T-helper 1 cell treated with Interleukin-12 subunit alpha and Interleukin-12 subunit beta and Interleukin-4 antibody, amounts not matched to agents 30 ng/mL and 1 ng/mL, for 36 hours (primary cell): Measurements from ENCODE around the gene MYO7B. TPM values are rescaled to one million over a fixed set of nuclear protein-coding genes. Genes with fewer than 3 reads are reported as not detected.

Experiments
- intact Hi-C: fragments of 100-400 bp; cut with micrococcal nuclease; formaldehyde crosslinking; loops from one replicate; pipeline ENCODE4 v1.15.1; 2024
- total RNA-seq: library from RNA; stranded (reverse); gene quantifications from 2 replicates; pipeline ENCODE4 v1.2.3, GENCODE V29; 2022

Gene MYO7B
- total RNA-seq, 1 donor from 2014 or later = 0.54 TPM

- intact Hi-C loops = no loop called here
Observed at GRCh38 chr2:127586136-127586535, 50.7 kb downstream of the MYO7B start.

GRCh38 chr2:127586746-127587295, 51.3 kb downstream of the MYO7B start:
- intact Hi-C loops = no loop called here

- intact Hi-C loops = no loop called here
Observed at GRCh38 chr2:127588241-127588640, 52.8 kb downstream of the MYO7B start.

GRCh38 chr2:127589358-127589757, 53.9 kb downstream of the MYO7B start:
- intact Hi-C loops = no loop called here

GRCh38 chr2:127589841-127590240, 54.4 kb downstream of the MYO7B start:
- intact Hi-C loops = loop anchor here (2.0 to 10.0 kb wide), 3 partner anchors 113 to 645 kb away; no protein-coding TSS in a partner anchor

GRCh38 chr2:127590386-127591190, 55.1 kb downstream of the MYO7B start:
- intact Hi-C loops = loop anchor here (1.0 to 10.0 kb wide), 4 partner anchors 59 to 644 kb away; no protein-coding TSS in a partner anchor

- intact Hi-C loops = loop anchor here (1.0 to 10.0 kb wide), 4 partner anchors 58 to 643 kb away; no protein-coding TSS in a partner anchor
Observed at GRCh38 chr2:127591221-127591923, 55.9 kb downstream of the MYO7B start.

GRCh38 chr2:127592761-127593227, 57.3 kb downstream of the MYO7B start:
- intact Hi-C loops = loop anchor here (10.0 kb wide), 2 partner anchors 282 to 642 kb away; no protein-coding TSS in a partner anchor

- intact Hi-C loops = loop anchor here (10.0 kb wide), 2 partner anchors 281 to 641 kb away; no protein-coding TSS in a partner anchor
Observed at GRCh38 chr2:127593228-127594115, 58.0 kb downstream of the MYO7B start.

GRCh38 chr2:127594116-127594591, 58.7 kb downstream of the MYO7B start:
- intact Hi-C loops = loop anchor here (10.0 kb wide), 2 partner anchors 281 to 641 kb away; no protein-coding TSS in a partner anchor

- intact Hi-C loops = loop anchor here (10.0 kb wide), 2 partner anchors 278 to 638 kb away; no protein-coding TSS in a partner anchor
Observed at GRCh38 chr2:127596311-127597045, 61.0 kb downstream of the MYO7B start.

- intact Hi-C loops = loop anchor here (10.0 kb wide), 2 partner anchors 277 to 637 kb away; no protein-coding TSS in a partner anchor
Observed at GRCh38 chr2:127597046-127597983, 61.8 kb downstream of the MYO7B start.

- intact Hi-C loops = loop anchor here (2.0 to 10.0 kb wide), 3 partner anchors 51 to 637 kb away; no protein-coding TSS in a partner anchor
Observed at GRCh38 chr2:127597984-127598380, 62.5 kb downstream of the MYO7B start.

GRCh38 chr2:127598711-127599110, 63.2 kb downstream of the MYO7B start:
- intact Hi-C loops = loop anchor here (2.0 to 10.0 kb wide), 3 partner anchors 50 to 636 kb away; no protein-coding TSS in a partner anchor

- intact Hi-C loops = loop anchor here (2.0 to 10.0 kb wide), 3 partner anchors 50 to 636 kb away; no protein-coding TSS in a partner anchor
Observed at GRCh38 chr2:127599211-127599610, 63.7 kb downstream of the MYO7B start.

GRCh38 chr2:127604986-127605385, 69.5 kb downstream of the MYO7B start:
- intact Hi-C loops = no loop called here

- intact Hi-C loops = no loop called here
Observed at GRCh38 chr2:127605691-127606263, 70.3 kb downstream of the MYO7B start.
